ENCODE results near the gene MYO1F. TPM values are rescaled to one million over a fixed set of nuclear protein-coding genes. Genes with fewer than 3 reads are reported as not detected.
A peak's percentile ranks its signal among the peaks of the same experiment; 100 is the strongest.

Gene MYO1F
- total and polyA plus RNA-seq, 2 of the 13 experiments (the other 11 are each of a cell fraction or from before 2014, with no cell fraction given), result 0.09 to 0.13 TPM

GRCh38 chr19:8526345-8527091 is 50.7 kb downstream of the MYO1F start (continued):
- peak; percentile 54; the same call in 1 of the 2 replicates for TF ChIP-seq GATAD1 (CRISPR knock-in tag; IDR thresholded peaks at IDR 0.05)
- TF ChIP-seq BRCA1 (CRISPR knock-in tag; IDR thresholded peaks at IDR 0.05), result no peak
- no peak for TF ChIP-seq ZBTB40 (IDR thresholded peaks at IDR 0.05)
- no peak for TF ChIP-seq ZBTB40 (CRISPR knock-in tag; IDR thresholded peaks at IDR 0.05)
- TF ChIP-seq BORCS8-MEF2B (CRISPR knock-in tag; IDR thresholded peaks at IDR 0.05), result peak; percentile 19; the same call in 1 of the 2 replicates
- TF ChIP-seq ZC3H13 (CRISPR knock-in tag; IDR thresholded peaks at IDR 0.05), result peak; percentile 39; the same call in 1 of the 2 replicates
- TF ChIP-seq FOXO1 (CRISPR knock-in tag; IDR thresholded peaks at IDR 0.05), result no peak
- TF ChIP-seq ZNF781 (CRISPR knock-in tag; IDR thresholded peaks at IDR 0.05; ENCODE audit: borderline replicate concordance, not compliant biosample characterization), result peak; percentile 35
- peak; percentile 86 for TF ChIP-seq ZNF883 (CRISPR knock-in tag; IDR thresholded peaks at IDR 0.05; ENCODE audit: not compliant biosample characterization)
- peak; percentile 55 for TF ChIP-seq YEATS4 (CRISPR knock-in tag; IDR thresholded peaks at IDR 0.05; ENCODE audit: borderline replicate concordance)
- peak; percentile 28; the same call in 1 of the 2 replicates for TF ChIP-seq PATZ1 (CRISPR knock-in tag; IDR thresholded peaks at IDR 0.05)
- TF ChIP-seq ZZZ3 (CRISPR knock-in tag; IDR thresholded peaks at IDR 0.05; ENCODE audit: borderline replicate concordance), result no peak
- 0 out of 2 replicates have a peak, but pooled peaks have one; percentile 74 for TF ChIP-seq ZNF274 (CRISPR knock-in tag; IDR thresholded peaks at IDR 0.05)
- TF ChIP-seq ZFX (CRISPR knock-in tag; IDR thresholded peaks at IDR 0.05; ENCODE audit: low read depth), result peak; percentile 32; the same call in 1 of the 2 replicates
- peak; percentile 38; the same call in 1 of the 2 replicates for TF ChIP-seq ZNF580 (CRISPR knock-in tag; IDR thresholded peaks at IDR 0.05; ENCODE audit: borderline replicate concordance, low read depth)

Data from HepG2 (cell line).